ENCODE measurements around the gene MAN2A1. TPM values are rescaled to one million over a fixed set of nuclear protein-coding genes. Genes with fewer than 3 reads are reported as not detected.

MAN2A1 gene
- total RNA-seq, 4 donors from 2014 or later = 53.1 to 83.6 (median 59.3) TPM

DNA sequence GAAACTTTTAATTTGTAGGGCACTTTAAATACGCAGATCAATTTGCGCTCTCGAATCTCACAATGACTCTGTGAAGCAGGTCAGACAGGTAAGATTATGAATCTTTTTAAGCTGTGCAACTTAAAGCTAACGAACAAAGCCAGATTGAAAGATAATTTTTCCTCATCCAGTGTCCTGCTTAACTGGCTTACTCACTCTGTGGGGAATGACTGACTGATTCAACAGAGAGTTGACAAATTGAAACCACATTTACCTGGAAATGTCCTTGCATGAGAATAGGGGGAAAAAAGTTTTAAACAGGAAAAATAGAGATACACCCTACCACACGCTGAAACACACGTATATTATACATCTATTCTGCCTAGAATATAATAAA is 187.9 kb downstream of the MAN2A1 start:
- Histone ChIP-seq H3K27me3 (no peaks in the 10 kb centered on the region), H3K27ac (no peak overlapping the region), H3K4me1 (no peaks in the 10 kb centered on the region), H3K4me3 (replicated peaks in 1 of 3) (no peak overlapping the region), H3K36me3 (no peaks in the 10 kb centered on the region), H3K9me3 (no peaks in the 10 kb centered on the region)
- TF ChIP-seq CTCF (IDR thresholded peaks at IDR 0.05) (no peak), POLR2A (IDR thresholded peaks at IDR 0.05) (no peak)
- intact Hi-C loops (cut with DNase I) = no loop called here
- 92 to 95% methylated on average over 6 of the region's 6 CpGs for WGBS, 2 donors
- no peak for DNase-seq

- Histone ChIP-seq H3K27ac (no peak overlapping the region), H3K4me3 (replicated peaks in 1 of 3) (no peak overlapping the region), H3K4me1 (no peaks in the 10 kb centered on the region), H3K9me3 (no peaks in the 10 kb centered on the region), H3K36me3 (no peaks in the 10 kb centered on the region), H3K27me3 (no peaks in the 10 kb centered on the region)
- intact Hi-C loops (cut with DNase I) = no loop called here
- TF ChIP-seq POLR2A (IDR thresholded peaks at IDR 0.05) (no peak), CTCF (IDR thresholded peaks at IDR 0.05) (no peak)
- 91 to 93% methylated on average over 5 of the region's 5 CpGs for WGBS, 2 donors
- no peak for DNase-seq
Observed at GRCh38 chr5:109878887-109879286, 189.2 kb downstream of the MAN2A1 start.

DNA sequence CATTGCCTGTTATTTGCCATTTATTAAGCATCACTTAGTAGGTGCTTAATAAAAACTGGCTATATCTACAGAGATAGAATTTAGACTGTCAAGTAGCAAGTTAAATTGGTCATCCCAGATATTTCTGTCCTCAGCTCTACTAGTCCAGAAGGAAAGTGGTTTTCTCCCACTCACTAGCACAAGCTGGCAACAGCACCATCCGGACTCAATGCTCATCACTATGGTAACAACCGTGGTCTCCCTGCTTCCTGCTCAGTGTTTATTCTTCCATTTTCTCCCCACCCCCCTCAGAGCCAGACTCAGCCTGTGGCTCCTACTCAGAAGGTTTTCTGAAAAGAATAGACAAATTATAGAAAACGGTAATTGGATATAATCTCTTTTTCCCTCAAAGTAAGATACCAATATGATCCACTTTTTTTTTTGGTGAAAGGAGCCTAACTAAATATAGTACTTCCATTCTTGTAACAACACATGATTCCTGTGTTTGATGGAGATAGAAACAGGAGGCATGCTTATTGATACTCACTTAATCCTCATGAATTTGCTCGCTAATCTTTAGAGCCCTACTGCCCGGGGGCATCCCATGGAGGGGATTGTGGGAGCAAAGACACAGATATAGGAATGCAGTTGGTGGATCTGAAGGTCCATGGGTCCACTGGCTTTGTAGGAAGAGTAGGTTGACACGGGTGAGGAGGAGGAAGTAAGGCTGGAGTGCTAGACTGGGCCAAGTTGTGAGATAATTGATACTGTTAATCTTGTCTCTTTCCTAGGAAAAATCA is 191.4 kb downstream of the MAN2A1 start:
- Histone ChIP-seq H3K36me3 (no peaks in the 10 kb centered on the region), H3K4me3 (replicated peaks in 1 of 3) (no peak overlapping the region), H3K27ac (no peak overlapping the region), H3K9me3 (no peaks in the 10 kb centered on the region), H3K27me3 (no peaks in the 10 kb centered on the region), H3K4me1 (no peaks in the 10 kb centered on the region)
- intact Hi-C loops (cut with DNase I) = no loop called here
- DNase-seq = no peak
- WGBS, 2 donors = 73 to 75% methylated on average over 6 of the region's 6 CpGs
- no peak for TF ChIP-seq CTCF (IDR thresholded peaks at IDR 0.05)
- TF ChIP-seq POLR2A (IDR thresholded peaks at IDR 0.05) = no peak

DNA sequence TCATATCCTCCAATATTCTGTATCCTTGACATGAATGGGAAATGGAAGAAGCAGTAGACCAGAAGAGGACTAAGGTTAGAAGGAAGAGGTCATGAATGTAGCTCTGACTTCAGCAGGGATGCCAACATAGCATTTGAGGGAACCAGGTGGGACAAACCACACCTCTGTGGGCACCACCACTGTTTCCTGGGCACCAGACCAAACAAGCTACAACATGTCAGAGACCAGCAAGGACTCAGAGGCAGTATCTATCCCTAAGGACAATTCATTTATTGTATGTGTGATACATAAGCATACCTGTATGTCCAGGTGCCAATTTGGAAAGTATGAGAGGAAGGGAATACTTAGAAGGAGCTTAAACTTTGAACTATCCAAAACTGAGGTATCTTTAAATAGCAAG is 192.8 kb downstream of the MAN2A1 start:
- Histone ChIP-seq H3K9me3 (no peaks in the 10 kb centered on the region), H3K36me3 (no peaks in the 10 kb centered on the region), H3K4me1 (no peaks in the 10 kb centered on the region), H3K27me3 (no peaks in the 10 kb centered on the region), H3K27ac (no peak overlapping the region), H3K4me3 (replicated peaks in 1 of 3) (no peak overlapping the region)
- intact Hi-C loops (cut with DNase I) = no loop called here
- TF ChIP-seq POLR2A (IDR thresholded peaks at IDR 0.05) (no peak), CTCF (IDR thresholded peaks at IDR 0.05) (no peak)
- DNase-seq = no peak

- intact Hi-C loops (cut with DNase I) = no loop called here
- WGBS, 2 donors = 94 to 95% methylated on average over 20 of the region's 20 CpGs
- DNase-seq = no peak
Observed at GRCh38 chr5:109884676-109885075, 194.9 kb downstream of the MAN2A1 start.

More at GRCh38 chr5:109884676-109885075, 194.9 kb downstream of the MAN2A1 start:
- TF ChIP-seq CTCF (IDR thresholded peaks at IDR 0.05) = no peak
- no peak for TF ChIP-seq POLR2A (IDR thresholded peaks at IDR 0.05)
- no peaks in the 10 kb centered on the region for H3K9me3 ChIP-seq
- H3K27ac ChIP-seq = no peak overlapping the region
- no peaks in the 10 kb centered on the region for H3K4me1 ChIP-seq
- no peaks in the 10 kb centered on the region for H3K27me3 ChIP-seq
- H3K4me3 ChIP-seq (replicated peaks in 1 of 3) = no peak overlapping the region
- H3K36me3 ChIP-seq = no peaks in the 10 kb centered on the region
